Aorta (tissue), 5 donors: Measurements from ENCODE around the gene IL36B. TPM values are rescaled to one million over a fixed set of nuclear protein-coding genes. Genes with fewer than 3 reads are reported as not detected.

Source experiments
- ATAC-seq: fragments of 200-7000 bp; cut with Tn5 transposase; one replicate; pipeline ENCODE4 v1.9.1; 2022; ENCODE audit warnings: moderate library complexity; ENCODE audit not compliant: low FRiP score
- DNase-seq, 2 donors: peaks; one replicate each; pipeline ENCODE4 v3.0.0-alpha.2; 2020
- H3K27ac ChIP-seq, 2 donors: one replicate each; pipeline ENCODE4 v1.5.1; 2013; ENCODE audit warnings: low read length in 2 of 2, mild to moderate bottlenecking in 2 of 2, moderate library complexity in 2 of 2, control low read depth in 1 of 2, inconsistent platforms in 1 of 2, low read depth in 1 of 2
- H3K27me3 ChIP-seq, 2 donors: one replicate each; pipeline ENCODE4 v1.6.1; 2013; ENCODE audit warnings: control low read depth in 1 of 2, low read length in 1 of 2, mild to moderate bottlenecking in 1 of 2, moderate library complexity in 1 of 2; ENCODE audit not compliant: insufficient read depth in 2 of 2, control insufficient read depth in 1 of 2
- H3K36me3 ChIP-seq, 2 donors: one replicate each; pipeline ENCODE4 v1.6.1; 2013; ENCODE audit warnings: control low read depth in 1 of 2, low read length in 1 of 2, mild to moderate bottlenecking in 1 of 2; ENCODE audit not compliant: insufficient read depth in 2 of 2, control insufficient read depth in 1 of 2
- H3K4me1 ChIP-seq, 2 donors: one replicate each; pipeline ENCODE4 v1.6.1; 2013; ENCODE audit warnings: low read length in 2 of 2, control low read depth in 1 of 2, mild to moderate bottlenecking in 1 of 2, moderate library complexity in 1 of 2; ENCODE audit not compliant: insufficient read depth in 2 of 2, control insufficient read depth in 1 of 2
- H3K4me3 ChIP-seq, 2 donors: one replicate each; pipeline ENCODE4 v1.5.1; 2013; ENCODE audit warnings: low read length in 2 of 2, control low read depth in 1 of 2, mild to moderate bottlenecking in 1 of 2
- H3K9me3 ChIP-seq: one replicate; pipeline ENCODE4 v1.6.1; 2013; ENCODE audit warnings: mild to moderate bottlenecking, low read length; ENCODE audit not compliant: control insufficient read depth
- WGBS, 2 donors: extraction: QIAGEN DNeasy Blood & Tissue Kit; methylation state at CpG; one replicate each; pipeline ENCODE4 v1.1.7; 2013; 5-methylcytosine and 5-hydroxymethylcytosine counted together
- intact Hi-C, 2 donors: fragments of 100-400 bp; cut with DNase I; formaldehyde crosslinking; loops; one replicate each; pipeline versions ENCODE4 v1.14.2 to v1.15.0; 2022
- polyA plus RNA-seq, 2 donors: library from polyadenylated mRNA; stranded (reverse); fragments of 200-250 nt; gene quantifications; one replicate each; pipeline ENCODE4 v1.2.3, GENCODE V29; 2013
- total RNA-seq, 2 donors: library from RNA; stranded (reverse); fragmentation: NEBNext Ultra II Directional; extraction: Animal tissue kit (Norgen Biotek cat#: 25700); gene quantifications; one replicate each; pipeline ENCODE4 v1.2.1, GENCODE V29; 2021
- donor health status: healthy with polysubstance abuse.
- donor health status: Bipolar disorder and iron deficiency.
- donor health status: DM: no; HTN: no; CAD: no.
- donor health status: DM: no; HTN: no; CAD: no.
- donor health status: DM: yes; HTN: yes; CAD: no.

Gene IL36B
- total and polyA plus RNA-seq, 4 donors = not detected

DNA sequence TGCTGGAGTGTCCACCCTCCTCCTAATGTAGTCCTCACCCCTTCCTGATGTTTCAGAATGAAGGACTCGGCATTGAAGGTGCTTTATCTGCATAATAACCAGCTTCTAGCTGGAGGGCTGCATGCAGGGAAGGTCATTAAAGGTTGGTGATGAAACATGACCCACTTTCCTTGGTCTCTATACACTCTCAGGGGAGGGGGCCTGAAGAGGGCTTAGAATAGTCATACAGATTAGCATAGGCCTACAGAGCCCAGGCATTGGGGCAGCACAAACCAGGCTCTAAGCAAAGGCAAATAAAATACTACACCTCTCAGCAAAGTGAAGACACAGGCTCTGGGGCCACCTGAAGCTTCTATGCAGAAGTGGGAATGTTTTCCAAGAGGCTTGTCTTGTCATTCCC lies 8.1 kb upstream of the IL36B start:
- Histone ChIP-seq H3K36me3 (no peaks in the 10 kb centered on the region), H3K9me3 (peaks cover 3% of the 10 kb centered on the region), H3K27ac (no peak overlapping the region), H3K27me3 (no peaks in the 10 kb centered on the region), H3K4me3 (no peak overlapping the region), H3K4me1 (no peaks in the 10 kb centered on the region)
- intact Hi-C loops = no loop called here
- no peak for ATAC-seq
- WGBS, 2 donors = 47 to 48% methylated on average over 1 of the region's 1 CpG
- no peak for DNase-seq

DNA sequence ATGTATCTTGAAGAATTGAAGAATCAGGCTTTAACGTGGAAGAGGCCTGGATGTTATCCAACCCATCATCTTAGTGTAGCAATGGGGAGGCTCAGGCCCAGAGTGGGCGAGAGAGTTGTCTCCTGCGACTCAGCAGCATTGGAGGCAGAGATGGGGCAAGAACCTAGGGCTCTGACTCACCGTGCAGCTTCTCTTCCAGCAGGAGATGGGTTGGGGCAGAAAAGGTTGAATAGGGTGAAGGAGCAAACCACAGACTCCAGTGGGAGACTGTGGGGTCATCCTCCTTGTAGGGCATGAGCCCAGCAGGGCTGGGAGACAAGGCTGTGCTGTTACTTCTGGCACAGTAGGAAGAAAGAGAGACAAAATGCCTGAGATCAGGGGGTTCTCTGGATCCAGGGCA lies 7.7 kb upstream of the IL36B start:
- intact Hi-C loops = no loop called here
- 66 to 73% methylated on average over 4 of the region's 4 CpGs for WGBS, 2 donors
- DNase-seq (no peak), ATAC-seq (no peak)
- Histone ChIP-seq H3K36me3 (no peaks in the 10 kb centered on the region), H3K4me3 (no peak overlapping the region), H3K27me3 (no peaks in the 10 kb centered on the region), H3K4me1 (no peaks in the 10 kb centered on the region), H3K27ac (no peak overlapping the region), H3K9me3 (peaks cover 3% of the 10 kb centered on the region)

DNA sequence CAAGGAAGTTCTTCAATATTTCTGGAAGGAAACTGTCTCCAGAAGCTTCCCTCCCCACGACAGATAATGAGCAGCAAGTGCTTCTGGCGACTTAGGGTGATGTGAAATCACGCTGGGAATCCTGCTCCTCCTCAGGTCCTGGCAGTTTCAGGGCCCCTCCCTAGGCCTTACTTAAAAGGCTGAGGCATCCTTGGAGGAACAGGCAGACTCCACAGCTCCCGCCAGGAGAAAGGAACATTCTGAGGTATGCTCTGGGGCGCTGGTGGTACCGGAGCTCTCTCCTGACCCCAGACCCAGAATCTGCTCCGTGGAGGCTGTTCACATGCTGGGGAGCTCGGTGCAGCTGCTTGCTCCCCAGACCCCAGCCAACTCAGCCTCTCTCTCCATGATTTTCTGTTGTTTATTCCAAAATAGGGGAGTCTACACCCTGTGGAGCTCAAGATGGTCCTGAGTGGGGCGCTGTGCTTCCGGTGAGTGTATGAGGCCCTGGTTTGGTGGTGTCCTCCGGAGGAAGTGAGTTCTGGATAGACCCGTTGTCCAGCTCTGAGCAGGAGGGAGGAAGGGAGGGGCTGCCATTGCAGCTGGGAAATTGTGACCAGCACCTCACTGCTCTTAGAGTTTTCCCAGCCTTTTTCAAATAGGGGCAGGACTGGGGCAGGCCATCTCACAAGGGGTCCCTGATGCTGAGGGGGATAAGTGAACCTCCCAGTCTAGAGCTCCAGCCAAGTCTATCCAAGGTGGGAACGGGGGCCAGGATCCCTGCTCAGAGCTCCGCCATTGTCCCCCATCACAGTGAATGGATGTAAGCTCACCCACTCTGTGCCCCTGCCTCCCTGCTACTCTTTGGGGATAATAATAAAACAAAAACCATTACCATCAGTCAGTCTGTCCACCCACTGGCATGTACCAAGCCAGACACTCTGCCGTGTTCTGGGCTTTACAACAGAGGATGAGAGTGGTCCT lies 6.6 kb upstream of the IL36B start, which contains the start of gene IL36RN:
Gene IL36RN, plus strand, starts transcription at position 201 of the 963 bp plus-strand sequence. Its CDS starts 241 bp downstream, at position 442.
- Histone ChIP-seq H3K4me1 (no peaks in the 10 kb centered on the region), H3K27ac (no peak within 1 kb of the TSS), H3K9me3 (no peaks in the 10 kb centered on the region), H3K36me3 (no peaks in the 10 kb centered on the region), H3K4me3 (no peak within 1 kb of the TSS), H3K27me3 (no peaks in the 10 kb centered on the region)
- intact Hi-C loops = no loop called here
- WGBS, 2 donors = 65 to 72% methylated on average over 15 of the region's 15 CpGs
- ATAC-seq (peak; percentile 9), DNase-seq (no peak)

- intact Hi-C loops = no loop called here
- H3K4me1 ChIP-seq = no peaks in the 10 kb centered on the region
- DNase-seq = no peak
- H3K36me3 ChIP-seq = no peaks in the 10 kb centered on the region
- H3K27me3 ChIP-seq = no peaks in the 10 kb centered on the region
- no peak overlapping the region for H3K27ac ChIP-seq
- no peak overlapping the region for H3K4me3 ChIP-seq
- 50 to 66% methylated on average over 2 of the region's 2 CpGs for WGBS, 2 donors
- no peaks in the 10 kb centered on the region for H3K9me3 ChIP-seq
- no peak for ATAC-seq
These were observed 5.8 kb upstream of the IL36B start for GRCh38 chr2:113058411-113058994.

DNA sequence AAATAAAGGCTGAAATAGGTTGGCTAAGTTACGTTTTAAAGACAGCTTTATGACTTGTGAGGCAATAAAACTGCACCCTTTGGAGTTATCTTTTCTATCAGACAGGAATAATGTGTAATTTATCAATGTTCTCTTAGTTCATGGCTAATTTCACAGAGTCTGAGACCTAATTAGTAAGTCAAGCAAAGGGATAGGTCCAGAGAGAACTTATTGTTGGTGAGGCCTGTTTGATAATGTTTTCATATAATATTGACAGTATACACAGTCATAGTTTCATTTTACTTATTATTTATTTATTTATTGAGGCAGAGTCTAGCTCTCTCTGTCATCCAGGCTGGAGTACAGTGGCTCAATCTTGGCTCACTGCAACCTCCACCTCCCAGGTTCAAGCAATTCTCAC lies 4.5 kb upstream of the IL36B start:
- 34 to 63% methylated on average over 1 of the region's 1 CpG for WGBS, 2 donors
- Histone ChIP-seq H3K4me1 (no peaks in the 10 kb centered on the region), H3K4me3 (no peak overlapping the region), H3K27ac (no peak overlapping the region), H3K36me3 (no peaks in the 10 kb centered on the region), H3K27me3 (no peaks in the 10 kb centered on the region), H3K9me3 (no peaks in the 10 kb centered on the region)
- intact Hi-C loops = no loop called here
- no peak for DNase-seq
- no peak for ATAC-seq

DNA sequence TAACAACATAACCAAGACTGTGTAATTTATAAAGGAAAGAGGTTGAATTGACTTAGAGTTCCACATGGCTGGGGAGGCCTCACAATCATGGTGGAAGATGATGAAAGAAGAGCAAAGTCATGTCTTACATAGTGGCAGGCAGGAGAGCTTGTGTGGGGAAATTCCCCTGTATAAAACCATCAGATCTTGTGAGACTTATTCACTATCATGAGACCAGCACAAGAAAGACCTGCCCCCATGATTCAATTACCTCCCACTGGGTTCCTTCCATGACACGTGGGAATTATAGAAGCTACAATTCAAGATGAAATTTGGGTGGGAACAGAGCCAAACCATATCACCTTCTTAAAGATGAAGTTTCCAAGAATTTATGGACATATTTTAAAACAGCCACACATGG lies 3.9 kb upstream of the IL36B start:
- Histone ChIP-seq H3K9me3 (no peaks in the 10 kb centered on the region), H3K36me3 (no peaks in the 10 kb centered on the region), H3K4me1 (no peaks in the 10 kb centered on the region), H3K27me3 (no peaks in the 10 kb centered on the region), H3K27ac (no peak overlapping the region), H3K4me3 (no peak overlapping the region)
- no peak for ATAC-seq
- DNase-seq = no peak
- WGBS, 2 donors = 57 to 65% methylated on average over 1 of the region's 1 CpG
- intact Hi-C loops = no loop called here

- Histone ChIP-seq H3K27me3 (no peaks in the 10 kb centered on the region), H3K9me3 (peaks cover 3% of the 10 kb centered on the region), H3K4me1 (no peaks in the 10 kb centered on the region), H3K4me3 (no peak overlapping the region), H3K27ac (no peak overlapping the region), H3K36me3 (no peaks in the 10 kb centered on the region)
- DNase-seq (no peak), ATAC-seq (no peak)
- intact Hi-C loops = no loop called here
These were observed 1.4 kb upstream of the IL36B start for GRCh38 chr2:113054066-113054465.

- Histone ChIP-seq H3K9me3 (peaks cover 3% of the 10 kb centered on the region), H3K4me3 (no peak overlapping the region), H3K4me1 (no peaks in the 10 kb centered on the region), H3K27ac (no peak overlapping the region), H3K27me3 (no peaks in the 10 kb centered on the region), H3K36me3 (no peaks in the 10 kb centered on the region)
- DNase-seq (no peak), ATAC-seq (no peak)
- intact Hi-C loops = no loop called here
- WGBS, 2 donors = 62 to 68% methylated on average over 3 of the region's 3 CpGs
These were observed 999 bp upstream of the IL36B start for GRCh38 chr2:113053666-113054065.
